Adipocyte (in vitro differentiated cells): ENCODE data around the gene LIPH.

Experiments used
- DNase-seq: peaks from one replicate; pipeline ENCODE4 v3.0.0-alpha.2; 2015; ENCODE audit warnings: low read depth
- H3K27me3 ChIP-seq: replicated peaks from 2 replicates; pipeline ENCODE4 v1.7.0; 2013; ENCODE audit warnings: mild to moderate bottlenecking, low read length, moderate library complexity; ENCODE audit not compliant: control insufficient read depth, insufficient read depth
- H3K36me3 ChIP-seq: 2 replicates; pipeline ENCODE4 v1.7.0; 2013; ENCODE audit warnings: low read length, mild to moderate bottlenecking, moderate library complexity; ENCODE audit not compliant: control insufficient read depth, insufficient read depth, severe bottlenecking
- H3K4me1 ChIP-seq: 2 replicates; pipeline ENCODE4 v1.7.0; 2013; ENCODE audit warnings: mild to moderate bottlenecking, low read length, moderate library complexity; ENCODE audit not compliant: control insufficient read depth, insufficient read depth
- H3K4me3 ChIP-seq: 2 replicates; pipeline ENCODE4 v1.7.0; 2013; ENCODE audit warnings: mild to moderate bottlenecking, low read length, moderate library complexity
- H3K9ac ChIP-seq: 2 replicates; pipeline ENCODE4 v1.7.0; 2013; ENCODE audit warnings: mild to moderate bottlenecking, low read length, moderate library complexity
- H3K9me3 ChIP-seq: 2 replicates; pipeline ENCODE4 v1.7.0; 2013; ENCODE audit warnings: mild to moderate bottlenecking, low read length, moderate library complexity; ENCODE audit not compliant: control insufficient read depth

The LIPH gene

DNA sequence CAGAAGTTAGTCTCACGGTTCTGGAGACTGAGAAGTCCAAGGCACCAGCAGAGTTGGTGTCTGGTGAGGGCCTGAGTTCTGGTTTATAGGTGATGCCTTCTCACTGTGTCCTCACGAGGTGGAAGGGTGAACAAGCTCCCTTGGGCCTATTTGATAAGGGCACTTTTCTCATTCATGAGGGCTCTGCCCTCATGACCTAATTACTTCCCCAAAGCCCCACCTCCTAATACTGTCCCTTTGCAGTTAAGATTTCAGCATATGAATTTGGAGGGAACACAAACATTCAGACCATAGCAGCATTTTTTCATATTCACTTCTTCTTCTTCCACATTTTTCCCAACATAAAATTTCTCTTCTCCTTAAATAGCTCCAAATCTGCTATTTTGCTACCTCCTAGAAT is 95.0 kb downstream of the LIPH start:
- Histone ChIP-seq H3K27me3 (no peaks in the 10 kb centered on the region), H3K4me3 (no peak overlapping the region), H3K36me3 (peaks cover 3% of the 10 kb centered on the region), H3K9me3 (no peaks in the 10 kb centered on the region), H3K9ac (no peak overlapping the region), H3K4me1 (no peaks in the 10 kb centered on the region)
- DNase-seq, result no peak
